Raji (cell line): ENCODE results near the gene CFAP161.

Experiments
- POLR2A ChIP-seq: IDR thresholded peaks from 2 replicates; pipeline ENCODE4 v1.6.1; 2011; ENCODE audit warnings: low read depth, low read length, control low read depth; ENCODE audit not compliant: insufficient read depth

The CFAP161 gene

GRCh38 chr15:81133782-81134461 lies at the start of gene CFAP161:
Gene CFAP161 (plus strand): TSS chr15:81134270. CDS start chr15:81134330, 60 bp downstream.
- no peak for TF ChIP-seq POLR2A

- no peak for TF ChIP-seq POLR2A
These were observed 49.4 kb upstream of the CFAP161 start for GRCh38 chr15:81084716-81085115.

- TF ChIP-seq POLR2A: no peak
These were observed 48.9 kb upstream of the CFAP161 start for GRCh38 chr15:81085213-81085612.

GRCh38 chr15:81085898-81086297 lies 48.2 kb upstream of the CFAP161 start:
- TF ChIP-seq POLR2A: no peak

- no peak for TF ChIP-seq POLR2A
These were observed 47.0 kb upstream of the CFAP161 start for GRCh38 chr15:81087066-81087465.

GRCh38 chr15:81087694-81088093 lies 46.4 kb upstream of the CFAP161 start:
- TF ChIP-seq POLR2A: no peak

GRCh38 chr15:81088470-81089013 lies 45.5 kb upstream of the CFAP161 start:
- no peak for TF ChIP-seq POLR2A

- TF ChIP-seq POLR2A: no peak
These were observed 42.0 kb upstream of the CFAP161 start for GRCh38 chr15:81091889-81092558.

- no peak for TF ChIP-seq POLR2A
These were observed 41.5 kb upstream of the CFAP161 start for GRCh38 chr15:81092559-81092902.

- no peak for TF ChIP-seq POLR2A
These were observed 40.1 kb upstream of the CFAP161 start for GRCh38 chr15:81093961-81094360.

GRCh38 chr15:81095690-81096365 lies 38.2 kb upstream of the CFAP161 start:
- TF ChIP-seq POLR2A: no peak

GRCh38 chr15:81096398-81096797 lies 37.7 kb upstream of the CFAP161 start:
- no peak for TF ChIP-seq POLR2A

GRCh38 chr15:81097116-81097889 lies 36.8 kb upstream of the CFAP161 start:
- no peak for TF ChIP-seq POLR2A

GRCh38 chr15:81097890-81098280 lies 36.2 kb upstream of the CFAP161 start:
- no peak for TF ChIP-seq POLR2A

GRCh38 chr15:81098349-81098748 lies 35.7 kb upstream of the CFAP161 start:
- no peak for TF ChIP-seq POLR2A
